Measurements from ENCODE around the gene CPT1C.

CPT1C gene

GRCh38 chr19:49761625-49762311, 70.9 kb downstream of the CPT1C start:
- no peak for FAIRE-seq
- DNase-seq (ENCODE audit: insufficient read length, low spot score) = no peak
- no peak for TF ChIP-seq PAX5 (IDR thresholded peaks at IDR 0.05; ENCODE audit: insufficient read depth, low read length, severe bottlenecking)
- no peak for TF ChIP-seq POLR2A (IDR thresholded peaks at IDR 0.05; ENCODE audit: low read depth, low read length)
- TF ChIP-seq POU2F2 (IDR thresholded peaks at IDR 0.05; ENCODE audit: low read depth, low read length) = no peak
- no peak for TF ChIP-seq SPI1 (IDR thresholded peaks at IDR 0.05; ENCODE audit: low read depth, low read length)
- TF ChIP-seq TAF1 (IDR thresholded peaks at IDR 0.05; ENCODE audit: low read depth, low read length) = no peak
- TF ChIP-seq POLR2AphosphoS5 (IDR thresholded peaks at IDR 0.05; ENCODE audit: low read depth, low read length) = no peak

- FAIRE-seq = no peak
- TF ChIP-seq POLR2A (IDR thresholded peaks at IDR 0.05; ENCODE audit: low read depth, low read length) = no peak
- TF ChIP-seq POLR2AphosphoS5 (IDR thresholded peaks at IDR 0.05; ENCODE audit: low read depth, low read length) = no peak
- no peak for TF ChIP-seq TAF1 (IDR thresholded peaks at IDR 0.05; ENCODE audit: low read depth, low read length)
- TF ChIP-seq POU2F2 (IDR thresholded peaks at IDR 0.05; ENCODE audit: low read depth, low read length) = no peak
- no peak for TF ChIP-seq SPI1 (IDR thresholded peaks at IDR 0.05; ENCODE audit: low read depth, low read length)
- TF ChIP-seq PAX5 (IDR thresholded peaks at IDR 0.05; ENCODE audit: insufficient read depth, low read length, severe bottlenecking) = no peak
- DNase-seq (ENCODE audit: insufficient read length, low spot score) = no peak
These were observed 72.3 kb downstream of the CPT1C start, which contains the start of gene TSKS for GRCh38 chr19:49763230-49763629. TSS of gene TSKS (minus strand) at chr19:49763306. CDS start at chr19:49763247, 59 bp downstream.
